Measurements from ENCODE around the gene CHDH. TPM values are rescaled to one million over a fixed set of nuclear protein-coding genes. Genes with fewer than 3 reads are reported as not detected.
A peak's percentile ranks its signal among the peaks of the same experiment; 100 is the strongest.

The CHDH gene
- polyA plus RNA-seq, 3 donors, result 8.3 to 12.9 (median 10.6) TPM

DNA sequence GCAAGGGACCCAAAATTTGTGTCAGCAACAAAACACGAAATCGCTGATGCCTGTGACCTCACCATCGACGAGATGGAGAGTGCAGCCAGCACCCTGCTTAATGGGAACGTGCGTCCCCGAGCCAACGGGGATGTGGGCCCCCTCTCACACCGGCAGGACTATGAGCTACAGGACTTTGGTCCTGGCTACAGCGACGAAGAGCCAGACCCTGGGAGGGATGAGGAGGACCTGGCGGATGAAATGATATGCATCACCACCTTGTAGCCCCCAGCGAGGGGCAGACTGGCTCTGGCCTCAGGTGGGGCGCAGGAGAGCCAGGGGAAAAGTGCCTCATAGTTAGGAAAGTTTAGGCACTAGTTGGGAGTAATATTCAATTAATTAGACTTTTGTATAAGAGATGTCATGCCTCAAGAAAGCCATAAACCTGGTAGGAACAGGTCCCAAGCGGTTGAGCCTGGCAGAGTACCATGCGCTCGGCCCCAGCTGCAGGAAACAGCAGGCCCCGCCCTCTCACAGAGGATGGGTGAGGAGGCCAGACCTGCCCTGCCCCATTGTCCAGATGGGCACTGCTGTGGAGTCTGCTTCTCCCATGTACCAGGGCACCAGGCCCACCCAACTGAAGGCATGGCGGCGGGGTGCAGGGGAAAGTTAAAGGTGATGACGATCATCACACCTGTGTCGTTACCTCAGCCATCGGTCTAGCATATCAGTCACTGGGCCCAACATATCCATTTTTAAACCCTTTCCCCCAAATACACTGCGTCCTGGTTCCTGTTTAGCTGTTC lies 34.9 kb downstream of the CHDH start:
- no peak for DNase-seq

DNA sequence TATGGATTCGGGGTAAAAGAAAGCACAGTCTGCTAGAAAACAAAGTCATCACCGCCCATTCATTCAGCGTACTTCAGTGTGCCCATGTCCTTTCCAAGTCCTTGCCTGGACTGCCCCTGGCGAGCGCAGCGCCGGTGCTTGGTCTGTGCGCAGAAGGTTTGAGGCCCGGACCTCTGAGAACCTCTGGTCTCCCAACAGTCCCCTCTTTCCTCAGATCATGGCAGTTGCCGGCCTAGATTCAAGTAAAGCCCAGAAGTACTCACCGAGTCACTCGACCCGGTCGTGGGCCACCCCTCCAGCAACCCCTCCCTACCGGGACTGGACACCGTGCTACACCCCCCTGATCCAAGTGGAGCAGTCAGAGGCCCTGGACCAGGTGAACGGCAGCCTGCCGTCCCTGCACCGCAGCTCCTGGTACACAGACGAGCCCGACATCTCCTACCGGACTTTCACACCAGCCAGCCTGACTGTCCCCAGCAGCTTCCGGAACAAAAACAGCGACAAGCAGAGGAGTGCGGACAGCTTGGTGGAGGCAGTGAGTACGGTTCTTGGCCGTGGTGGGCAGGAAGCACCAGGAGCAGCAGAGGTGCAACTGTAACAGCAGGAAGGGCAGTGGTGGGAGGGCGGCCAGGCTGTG lies 36.3 kb downstream of the CHDH start:
- DNase-seq, result no peak

DNA sequence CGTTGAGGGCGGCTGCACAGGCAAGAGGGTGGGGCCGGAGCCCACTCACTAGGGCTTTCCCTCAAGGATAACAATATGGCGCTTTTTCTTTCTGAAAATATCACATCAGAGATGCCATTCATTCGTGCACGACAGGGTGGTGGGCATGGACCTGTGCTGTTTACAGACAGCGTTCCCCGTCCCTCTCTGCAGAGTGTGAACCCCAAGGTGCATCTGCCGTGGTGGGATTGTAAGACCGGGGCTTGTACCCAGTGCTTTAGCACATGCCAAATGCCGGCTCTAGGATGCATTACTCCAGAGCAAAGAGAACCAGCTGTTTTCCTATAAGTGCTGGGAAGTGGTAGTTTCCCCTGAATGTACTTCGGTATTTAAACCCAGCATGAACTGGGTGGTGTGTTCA lies 37.0 kb downstream of the CHDH start:
- DNase-seq, result no peak

DNA sequence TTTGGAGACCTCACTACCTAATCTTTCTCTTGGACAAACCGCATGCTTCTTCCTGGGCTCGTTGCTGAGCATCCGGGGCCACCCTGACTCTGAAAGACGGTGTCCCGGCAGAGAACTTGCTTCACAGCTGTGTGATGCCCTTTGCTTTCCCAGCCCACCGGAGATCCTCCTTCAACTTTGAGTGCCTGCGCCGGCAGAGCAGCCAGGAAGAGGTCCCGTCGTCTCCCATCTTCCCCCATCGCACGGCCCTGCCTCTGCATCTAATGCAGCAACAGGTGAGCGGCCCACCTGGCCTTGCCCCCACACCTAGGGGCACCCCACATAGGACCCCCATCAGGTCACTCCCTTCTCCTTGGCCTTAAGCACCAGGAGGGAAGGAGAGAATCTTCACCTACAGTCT lies 37.7 kb downstream of the CHDH start:
- DNase-seq, result no peak

DNA sequence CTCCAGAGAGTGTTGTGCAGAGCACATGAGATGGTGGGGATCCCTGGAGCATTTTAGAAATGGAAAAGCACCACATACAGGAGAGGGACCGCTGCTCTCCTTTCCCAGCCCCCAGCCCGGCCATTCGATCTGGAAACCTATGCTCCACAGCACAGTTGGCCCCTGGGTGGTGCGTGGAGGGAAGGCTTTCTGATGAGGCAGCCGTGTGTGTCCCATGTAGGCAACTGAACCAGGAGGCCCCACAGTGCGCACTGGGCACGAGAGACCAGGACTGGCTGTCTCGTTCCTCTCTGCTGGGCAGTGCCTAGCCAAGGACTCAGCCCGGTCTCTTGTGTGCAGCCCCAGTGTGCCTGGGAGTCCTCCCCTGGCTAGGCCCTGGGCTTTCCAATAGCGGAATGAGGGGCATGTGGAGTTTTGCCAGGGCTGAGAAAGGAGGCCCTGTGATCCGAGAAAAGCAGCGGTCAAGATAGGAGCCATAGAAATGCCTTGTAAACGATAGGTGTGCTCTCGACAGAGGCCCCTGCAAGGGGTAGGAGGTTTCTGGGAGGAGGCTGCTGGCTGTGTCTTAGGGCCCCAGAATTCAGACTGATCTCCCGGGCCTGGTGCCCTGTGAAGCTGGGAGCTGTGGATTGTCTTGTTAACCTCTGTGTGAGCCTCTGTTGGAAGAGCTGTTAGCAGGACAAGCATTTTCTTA lies 39.0 kb downstream of the CHDH start:
- no peak for DNase-seq

DNA sequence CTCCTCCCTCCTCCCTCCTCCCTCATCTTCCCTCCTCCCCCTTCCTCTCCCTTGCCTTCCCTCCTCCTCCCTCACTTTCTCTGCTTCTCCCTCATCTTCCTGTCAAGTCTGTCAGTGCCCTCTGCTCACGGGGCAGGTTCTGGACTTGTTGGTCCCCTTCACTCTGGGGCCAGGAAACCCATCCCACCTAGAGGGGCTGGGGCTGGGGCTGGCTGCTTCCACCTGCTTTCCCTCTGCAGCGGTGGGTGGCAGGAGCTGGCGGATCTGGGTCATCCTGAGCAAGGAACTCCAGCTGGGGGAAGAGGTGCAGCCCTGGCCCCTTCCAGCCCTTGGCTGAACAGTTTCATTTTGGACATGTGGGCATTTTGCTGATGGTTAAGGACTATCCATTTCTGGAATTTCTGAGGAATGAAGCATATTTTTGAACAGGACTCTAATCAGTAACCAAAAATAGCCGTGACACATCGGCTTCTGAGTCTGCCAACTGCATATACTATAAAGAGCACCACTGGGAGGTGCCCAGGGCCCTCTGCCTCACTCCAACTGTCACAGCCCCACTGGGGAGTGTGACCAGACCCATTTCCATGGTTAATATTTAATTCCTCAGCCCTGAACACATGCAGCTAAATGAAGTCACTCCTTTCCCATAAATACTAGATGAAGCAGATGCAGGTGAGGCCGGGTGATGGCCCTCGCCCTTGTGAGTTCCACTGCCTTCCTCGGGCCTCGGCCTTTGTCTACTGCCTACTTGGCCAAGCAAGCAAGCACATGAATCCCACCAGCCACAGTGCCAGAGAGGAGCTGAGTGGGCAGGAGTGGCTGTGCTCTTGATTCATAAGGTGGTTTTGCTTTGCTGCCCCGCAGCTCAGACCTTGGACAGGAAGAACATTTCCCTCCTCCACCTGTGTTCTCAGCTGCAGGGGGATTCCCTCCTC lies 39.8 kb downstream of the CHDH start:
- DNase-seq, result peak; percentile 41

DNA sequence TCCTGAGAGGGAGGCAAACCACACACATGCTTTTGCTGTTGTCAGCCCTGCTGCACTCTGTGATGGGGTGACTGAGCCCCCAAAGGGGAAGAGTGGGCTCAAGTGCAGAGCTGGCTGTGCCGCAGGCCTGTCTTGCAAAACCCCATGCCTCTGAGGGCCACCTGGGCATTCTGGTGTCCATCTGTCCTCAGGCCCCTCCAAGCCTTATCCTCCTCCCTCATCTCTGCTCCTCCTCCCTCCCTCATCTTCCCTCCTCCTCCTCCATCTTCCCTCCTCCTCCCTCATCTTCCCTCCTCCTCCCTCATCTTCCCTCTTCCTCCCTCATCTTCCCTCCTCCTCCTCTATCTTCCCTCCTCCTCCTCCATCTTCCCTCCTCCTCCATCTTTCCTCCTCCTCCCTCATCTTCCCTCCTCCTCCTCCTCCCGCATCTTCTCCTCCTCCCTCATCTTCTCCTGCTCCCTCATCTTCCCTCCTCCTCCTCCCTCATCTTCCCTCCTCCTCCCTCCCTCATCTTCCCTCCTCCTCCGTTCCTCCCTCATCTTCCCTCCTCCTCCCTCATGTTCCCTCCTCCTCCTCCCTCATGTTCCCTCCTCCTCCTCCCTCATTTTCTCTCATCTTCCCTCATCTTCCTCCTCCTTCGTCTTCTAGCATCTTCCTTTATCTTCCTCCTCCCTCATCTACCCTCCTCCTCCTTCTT lies 40.6 kb downstream of the CHDH start:
- no peak for DNase-seq

DNA sequence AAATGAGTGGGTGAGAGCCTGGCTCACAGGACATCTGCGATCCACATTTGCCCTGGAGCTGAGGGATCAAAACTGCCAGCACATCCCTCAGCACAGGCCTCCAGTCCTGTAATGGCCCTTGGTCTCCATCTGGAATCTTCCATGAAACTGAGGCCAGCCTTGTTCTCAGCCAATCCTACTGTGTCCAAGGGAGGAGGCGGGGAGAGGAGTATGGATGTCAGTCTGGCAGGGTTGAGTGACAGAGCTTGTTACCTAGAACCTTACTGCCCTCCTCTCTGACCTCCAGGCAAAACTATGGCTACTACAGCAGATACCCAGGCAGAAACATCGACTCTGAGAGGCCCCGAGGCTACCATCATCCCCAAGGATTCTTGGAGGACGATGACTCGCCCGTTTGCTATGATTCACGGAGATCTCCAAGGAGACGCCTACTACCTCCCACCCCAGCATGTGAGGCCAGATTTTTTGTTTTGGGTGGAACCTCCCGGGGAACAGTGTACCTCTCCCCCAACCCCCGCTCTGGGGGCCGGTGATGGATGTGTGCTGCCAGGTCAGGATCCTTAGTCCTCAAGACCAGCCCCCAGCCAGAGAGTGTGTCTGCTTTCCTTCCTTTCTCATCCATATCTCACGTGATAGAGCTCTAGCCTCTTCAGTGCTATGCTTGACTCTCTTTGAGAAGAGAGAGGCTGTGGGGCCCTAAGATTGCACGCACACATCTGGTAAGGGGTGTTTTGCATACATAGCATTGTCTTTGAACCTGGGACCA lies 41.3 kb downstream of the CHDH start:
- DNase-seq, result no peak

DNA sequence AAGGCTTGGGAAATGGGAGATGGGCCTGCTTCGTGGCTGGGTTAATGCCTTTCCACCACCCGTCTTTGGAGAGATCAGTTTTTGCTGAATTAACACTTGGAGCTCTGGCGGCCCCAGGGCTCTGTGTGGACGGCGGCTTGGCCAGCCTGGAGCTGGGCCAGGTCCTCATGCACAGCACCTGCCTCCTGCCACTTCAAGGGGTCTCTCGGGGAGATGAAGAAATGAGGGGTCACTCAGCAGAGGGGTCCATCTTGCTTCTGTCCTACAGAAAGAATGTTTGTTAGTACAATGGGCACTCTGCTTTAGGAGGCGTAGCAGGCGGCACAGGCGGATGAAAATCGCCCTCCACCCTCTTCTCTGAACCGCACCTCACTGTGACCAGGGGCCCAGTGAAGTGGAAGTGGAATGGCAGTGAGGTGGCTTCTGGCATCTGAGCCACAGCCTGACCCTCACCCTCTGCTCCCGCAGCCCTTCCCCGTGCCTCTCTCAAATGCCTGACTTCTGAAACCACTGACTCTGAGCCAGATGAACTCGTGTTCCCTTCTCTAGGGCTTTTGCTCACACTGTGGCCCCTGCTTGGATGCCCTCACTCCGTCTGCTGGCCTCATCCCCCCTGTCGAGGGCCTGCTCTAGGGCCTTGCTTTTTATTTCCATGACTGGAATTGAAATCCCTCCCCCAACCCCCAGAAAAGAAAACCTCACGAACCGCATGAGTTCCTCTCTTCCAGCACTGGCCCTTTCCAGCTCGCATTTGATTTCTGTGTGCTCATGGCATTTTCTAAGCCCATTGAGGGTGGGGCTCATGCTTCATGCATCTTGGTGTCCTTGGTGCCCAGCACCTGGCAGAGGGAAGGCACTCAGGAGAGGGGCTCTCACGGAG lies 42.2 kb downstream of the CHDH start:
- DNase-seq, result no peak

DNA sequence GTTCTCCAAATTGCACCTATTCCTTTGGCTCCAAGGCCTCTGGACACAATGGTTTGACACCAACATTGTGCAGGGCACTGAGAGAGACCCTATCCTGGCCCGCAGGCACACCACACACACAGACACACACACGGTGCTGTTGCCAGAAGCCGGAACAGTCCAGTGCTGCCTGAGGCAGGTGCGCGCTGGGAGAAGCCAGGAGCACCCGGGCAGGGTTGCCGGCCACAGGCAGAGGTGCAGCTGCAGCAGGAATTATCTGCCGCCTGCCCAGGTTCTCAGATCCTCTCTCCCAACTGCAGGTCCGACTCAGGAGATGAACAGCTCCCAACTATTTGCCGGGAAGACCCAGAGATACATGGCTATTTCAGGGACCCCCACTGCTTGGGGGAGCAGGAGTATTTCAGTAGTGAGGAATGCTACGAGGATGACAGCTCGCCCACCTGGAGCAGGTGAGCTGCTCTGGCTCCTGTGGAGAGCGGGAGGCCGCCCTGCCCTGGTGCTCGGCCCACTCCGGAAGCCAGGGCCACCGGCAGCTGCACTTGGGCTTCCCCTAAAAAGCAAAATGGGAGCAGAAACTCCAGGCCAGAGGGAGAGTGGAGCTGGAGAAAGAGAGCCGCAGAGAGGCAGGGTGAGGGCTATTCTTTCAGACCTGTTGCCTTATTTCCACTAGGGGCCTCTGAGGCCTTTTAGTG lies 42.9 kb downstream of the CHDH start:
- DNase-seq, result no peak

DNA sequence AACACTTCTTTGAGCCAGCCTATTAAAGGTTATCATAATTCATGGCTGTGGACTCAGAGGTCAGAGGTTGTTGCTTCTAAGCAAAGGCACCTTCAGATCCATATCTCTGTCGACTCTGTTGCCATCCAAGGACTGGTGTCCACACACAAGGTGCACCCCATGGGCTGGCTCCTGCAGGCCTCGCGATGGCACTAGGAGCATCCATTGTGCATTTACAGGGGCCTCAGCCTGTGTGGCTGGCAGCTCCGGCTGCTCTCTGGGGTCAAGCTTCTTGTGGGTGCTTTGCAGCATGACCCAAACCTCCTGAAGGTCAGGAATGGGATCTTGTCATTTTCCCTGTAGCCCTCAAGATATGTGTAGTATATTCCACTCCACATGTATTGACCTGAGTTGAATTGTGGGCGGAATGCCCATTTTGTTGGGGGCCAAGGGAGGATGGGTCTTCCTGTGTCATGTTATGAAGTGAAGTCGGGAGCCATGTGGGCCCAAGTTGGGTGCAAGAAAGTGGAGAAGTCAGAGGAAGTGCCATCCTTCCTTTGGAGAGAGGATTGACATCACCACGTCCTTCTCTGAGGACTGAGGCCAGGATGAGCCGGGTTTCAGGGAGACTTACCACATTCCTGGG lies 43.9 kb downstream of the CHDH start:
- DNase-seq, result no peak

DNA sequence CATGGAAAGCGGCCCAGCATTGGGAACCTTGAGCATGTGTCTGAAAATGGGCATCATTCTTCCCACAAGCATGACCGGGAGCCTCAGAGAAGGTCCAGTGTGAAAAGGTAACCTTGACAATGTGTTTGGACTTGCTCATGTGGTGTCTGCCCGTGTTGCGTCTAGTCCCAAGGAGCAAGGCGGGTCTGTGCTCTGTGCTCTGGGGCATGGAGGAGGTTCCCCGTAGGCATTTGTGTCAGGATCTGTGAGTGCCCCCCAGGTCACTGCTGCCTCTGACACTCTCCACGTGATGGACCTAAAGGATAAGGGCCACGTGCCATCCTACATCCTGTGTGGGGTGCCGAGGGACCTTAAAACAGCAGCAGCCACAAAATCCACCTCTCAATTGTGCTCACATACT lies 44.9 kb downstream of the CHDH start:
- DNase-seq, result no peak

DNA sequence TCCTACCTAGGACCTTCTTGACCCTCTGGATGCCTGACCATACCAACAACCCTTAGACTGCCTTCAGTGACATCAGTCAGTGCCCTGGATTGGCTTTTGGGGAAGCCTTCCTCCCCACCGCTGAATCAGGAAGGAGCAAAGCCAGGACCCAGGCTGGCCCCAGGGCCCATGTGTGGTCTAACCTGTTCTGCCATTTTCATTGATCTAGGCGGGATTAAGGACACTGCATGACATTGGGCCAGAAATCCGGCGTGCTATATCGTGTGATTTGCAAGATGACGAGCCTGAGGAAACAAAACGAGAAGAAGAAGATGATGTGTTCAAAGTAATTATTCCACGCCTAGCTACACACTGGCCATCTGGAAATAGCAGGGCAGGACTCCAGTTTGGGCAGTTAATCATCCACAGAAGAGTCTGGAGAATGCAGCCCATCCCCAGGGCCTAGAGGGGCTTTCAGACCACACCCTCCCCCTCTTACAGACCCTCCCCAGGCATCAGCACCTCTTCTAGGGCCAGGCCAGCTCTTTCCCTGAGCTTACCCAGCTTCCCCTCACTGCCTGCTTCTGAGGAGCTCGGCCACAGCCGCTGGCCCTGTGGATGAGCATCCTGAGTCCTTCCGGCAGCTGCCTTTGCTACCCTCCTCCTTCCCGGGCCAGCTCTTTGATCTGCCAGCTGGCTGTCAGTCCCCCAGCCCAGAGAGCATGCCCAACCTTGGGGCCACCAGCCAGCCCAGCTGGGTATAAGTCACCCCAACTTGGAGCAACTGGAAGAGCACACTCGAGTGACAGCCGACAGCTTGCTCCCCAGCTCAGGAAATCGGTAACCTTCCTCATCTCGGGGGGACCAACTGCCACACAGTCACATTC lies 45.9 kb downstream of the CHDH start:
- DNase-seq, result no peak

DNA sequence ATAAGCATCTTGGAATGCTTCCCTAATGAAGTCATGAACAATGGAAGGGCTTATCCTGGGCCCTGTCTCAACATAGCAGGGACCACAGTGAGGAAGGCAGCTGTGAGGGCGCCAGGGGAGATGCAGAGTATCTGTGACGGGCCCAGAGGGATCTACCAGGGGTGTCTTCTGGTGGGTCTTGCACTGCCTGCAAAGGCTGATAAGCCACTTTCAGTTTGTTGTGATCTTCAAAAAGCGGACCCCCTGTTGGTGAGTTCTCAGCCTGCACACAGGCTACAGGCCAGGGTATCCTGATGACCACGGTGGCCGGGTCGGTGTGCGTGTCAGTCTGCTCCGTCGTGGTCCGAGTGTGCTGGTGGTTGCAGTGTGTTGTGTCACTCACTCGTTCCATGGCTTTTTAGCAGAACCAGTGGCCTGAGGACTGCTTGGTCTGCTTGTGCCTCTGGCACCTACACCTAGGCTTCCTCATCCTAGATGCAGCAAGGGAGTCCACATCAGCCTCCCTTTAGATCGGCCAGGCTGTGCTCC lies 46.8 kb downstream of the CHDH start:
- DNase-seq, result no peak

DNA sequence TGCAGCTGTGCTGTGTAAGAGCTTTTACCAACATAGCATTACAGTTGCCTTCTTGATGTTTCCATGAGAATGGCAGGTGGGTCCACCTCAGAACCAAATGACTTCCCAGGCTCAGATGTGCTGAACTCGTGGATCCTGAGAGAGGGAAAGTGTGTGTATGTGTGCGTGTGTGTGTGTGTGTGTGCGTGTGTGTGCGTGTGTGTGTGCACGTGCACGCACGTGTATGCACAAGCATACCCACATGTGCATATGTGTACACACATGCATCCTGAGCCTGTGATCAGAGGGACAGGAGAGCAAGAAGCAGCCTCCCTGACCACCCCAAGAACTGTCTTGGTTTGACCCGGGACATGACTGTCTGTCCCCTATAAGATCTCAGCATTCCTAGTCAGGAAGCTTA lies 48.1 kb downstream of the CHDH start:
- no peak for DNase-seq

DNA sequence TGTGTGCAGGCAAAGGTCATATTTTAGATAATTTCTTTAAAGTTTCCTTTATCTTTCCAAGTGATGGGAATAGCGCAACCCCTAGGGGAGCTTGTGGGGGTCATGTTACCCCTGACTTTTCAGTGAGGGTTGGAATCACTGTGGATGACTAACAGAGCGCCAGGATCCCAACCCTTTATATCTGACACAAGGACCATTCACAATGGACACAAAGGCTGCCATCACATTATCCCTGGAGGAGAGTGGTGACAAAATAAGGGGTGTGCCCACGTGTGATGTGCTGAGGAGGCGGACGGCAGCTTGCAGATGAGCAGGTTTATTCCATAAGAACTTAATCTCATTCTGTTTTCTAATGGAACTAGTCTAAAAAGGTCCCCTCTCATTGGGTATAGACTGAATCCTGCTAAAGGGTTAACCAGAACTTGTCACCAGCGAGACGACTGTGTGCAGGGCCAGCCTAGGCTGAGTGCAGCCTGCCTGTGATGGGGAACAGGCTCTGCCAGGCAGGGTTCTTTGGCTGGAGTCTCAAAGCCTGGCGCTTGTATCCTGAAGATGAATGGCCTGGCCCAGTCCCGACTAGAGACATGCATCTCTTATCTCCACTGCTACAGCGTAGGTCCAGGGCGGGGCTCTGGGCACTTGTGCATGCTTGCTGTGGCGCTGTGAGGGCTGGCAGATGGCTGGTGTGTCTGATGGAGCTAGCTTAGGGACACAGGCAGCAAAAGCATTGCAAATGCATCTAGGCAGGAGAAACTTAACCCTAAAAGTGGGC lies 50.2 kb downstream of the CHDH start:
- DNase-seq, result no peak

Data from renal pelvis (tissue), 4 donors.